ENCODE measurements around the gene FFAR2.

FFAR2 gene

DNA sequence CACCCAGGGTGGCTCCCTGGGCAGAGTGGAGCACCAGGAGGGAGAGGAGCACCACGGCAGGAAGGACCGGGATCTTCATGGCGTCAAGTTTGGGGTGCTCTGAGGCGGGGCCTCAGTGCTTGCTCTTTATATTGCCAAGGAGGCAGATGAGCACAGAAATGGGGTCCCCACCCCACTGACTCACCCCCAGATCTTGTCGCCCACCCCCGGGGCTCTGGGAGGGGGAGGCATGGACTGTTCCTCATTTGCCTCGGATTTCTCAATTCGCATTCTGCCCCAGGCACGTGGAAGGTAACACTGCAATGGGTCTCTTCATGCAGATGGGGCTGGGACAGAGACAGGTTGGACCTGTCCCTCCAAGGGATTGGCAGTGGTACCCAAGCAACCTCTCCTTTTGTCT, 42.3 kb downstream of the FFAR2 start, which contains the start of gene KRTDAP:
Gene KRTDAP (minus strand): TSS at position 101 of the 400 bp plus-strand sequence. CDS start 22 bp downstream, at position 79.
- no peak for DNase-seq

GRCh38 chr19:35491836-35492360, 43.8 kb downstream of the FFAR2 start:
- no peak for DNase-seq

DNA sequence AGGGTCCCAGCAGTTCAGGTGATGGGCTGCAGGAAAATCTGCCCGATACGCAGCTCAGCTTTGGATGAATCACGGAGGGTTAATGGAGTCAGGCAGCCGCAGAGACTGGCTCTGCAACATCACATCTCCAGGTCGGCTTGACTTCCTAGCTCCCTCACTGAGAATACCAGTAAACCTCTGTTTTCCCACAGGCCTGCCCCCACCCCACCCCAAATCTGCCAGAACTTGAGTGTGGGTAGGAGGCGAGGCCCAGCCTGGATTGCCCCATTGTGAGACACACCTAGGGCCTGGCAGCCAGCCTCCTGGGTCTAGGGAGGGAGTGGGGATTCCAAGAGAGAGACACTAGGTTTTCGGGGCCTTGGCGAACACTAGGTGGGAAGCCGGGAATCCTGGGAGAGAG, 45.9 kb downstream of the FFAR2 start:
- DNase-seq = no peak

DNA sequence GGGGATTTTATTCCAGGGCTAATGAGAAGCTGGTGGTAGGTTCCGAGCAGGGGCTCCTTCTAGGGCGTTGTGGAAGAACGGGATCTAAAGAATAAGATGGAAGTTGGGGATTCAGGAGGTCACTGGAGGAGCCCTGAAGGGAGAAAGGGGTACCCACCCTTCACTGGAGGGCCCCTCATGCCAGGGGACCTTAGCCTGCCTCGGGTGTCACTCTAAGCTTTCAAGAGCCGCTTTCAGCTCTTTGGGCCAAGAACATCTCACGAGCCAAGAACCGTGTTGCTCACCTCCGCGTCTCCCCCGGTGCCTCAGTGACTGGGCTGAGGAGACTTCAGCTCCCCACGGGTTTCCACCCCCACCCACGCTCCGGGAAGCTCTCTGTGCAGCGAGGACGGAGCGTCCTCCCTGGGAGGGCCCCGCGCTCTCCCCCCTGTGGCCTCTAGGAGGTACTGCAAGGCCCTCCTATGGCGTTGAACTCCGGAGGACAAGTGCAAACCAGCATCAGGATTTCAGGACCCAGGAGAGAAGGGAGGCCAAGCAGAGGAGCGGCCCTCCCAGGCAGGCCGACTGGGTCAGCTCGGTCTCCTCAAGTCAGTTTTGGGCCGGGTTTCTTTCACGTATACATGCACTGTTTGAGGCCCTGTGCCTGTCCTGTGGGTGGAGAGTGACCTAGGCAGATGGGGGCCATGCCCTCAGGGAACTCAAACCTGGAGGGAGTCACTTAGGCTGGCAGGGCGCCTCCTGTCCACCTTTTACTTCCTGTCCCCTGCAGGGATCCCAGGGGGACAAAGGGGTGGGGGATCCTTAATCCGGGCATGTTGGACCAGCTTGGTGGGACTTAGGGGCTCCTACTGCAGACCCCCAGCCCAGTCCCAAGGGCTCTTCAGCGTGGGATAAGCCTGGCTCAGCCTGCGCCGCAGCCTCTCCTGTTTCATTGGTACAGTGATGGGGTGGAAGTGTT, 47.3 kb downstream of the FFAR2 start:
- peak; percentile 68 to 73 for DNase-seq

GRCh38 chr19:35497406-35497805, 49.3 kb downstream of the FFAR2 start:
- no peak for DNase-seq

GRCh38 chr19:35498220-35498619, 50.2 kb downstream of the FFAR2 start:
- DNase-seq = no peak

DNA sequence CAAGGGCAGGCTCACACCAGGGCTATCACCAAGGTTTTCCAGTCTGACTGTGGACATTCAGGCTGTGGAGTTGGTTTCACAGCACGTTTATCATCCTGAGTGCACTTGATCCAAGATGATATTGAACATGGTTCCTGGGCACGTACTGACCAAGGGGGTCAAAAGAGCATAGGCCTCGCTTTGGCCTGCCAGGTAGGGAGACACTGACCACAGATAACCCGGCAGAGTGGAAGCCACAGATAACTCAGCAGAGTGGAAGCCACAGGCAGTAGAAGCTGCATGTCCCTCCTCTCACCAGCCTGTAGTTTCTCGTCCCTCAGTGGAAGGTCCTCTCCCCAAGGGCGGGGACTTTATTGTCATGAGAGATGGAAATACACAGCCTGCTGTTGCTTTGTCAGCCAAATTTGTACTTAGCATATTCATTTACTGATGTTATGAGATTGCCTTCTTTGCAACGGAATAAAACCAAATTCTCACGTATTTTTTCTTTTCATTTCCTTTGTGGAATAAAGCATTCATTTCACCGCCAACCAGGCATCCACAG, 51.0 kb downstream of the FFAR2 start:
- DNase-seq = no peak

GRCh38 chr19:35500611-35501010, 52.6 kb downstream of the FFAR2 start:
- no peak for DNase-seq

Data from CD4-positive, alpha-beta T cell treated with Interleukin-1 beta for 1 hour (primary cell).